Mesothelial cell of epicardium (in vitro differentiated cells): ENCODE measurements around the gene PLPPR1. TPM values are rescaled to one million over a fixed set of nuclear protein-coding genes. Genes with fewer than 3 reads are reported as not detected.

ENCODE experiments used
- DNase-seq, 2 experiments: peaks; one replicate each; pipeline ENCODE4 v3.0.0; 2021; ENCODE audit warnings: low spot score in 2 of 2; ENCODE audit not compliant: unreplicated experiment in 2 of 2
- H3K27ac Mint-ChIP-seq: 2 replicates; pipeline ENCODE4 v1.8.0; 2021; ENCODE audit warnings: mixed read lengths
- H3K27me3 Mint-ChIP-seq: 2 replicates; pipeline ENCODE4 v1.8.0; 2021; ENCODE audit warnings: low read depth, mixed read lengths
- H3K36me3 Mint-ChIP-seq: 2 replicates; pipeline ENCODE4 v1.8.0; 2021; ENCODE audit warnings: mixed read lengths
- H3K4me1 Mint-ChIP-seq: 2 replicates; pipeline ENCODE4 v1.8.0; 2021; ENCODE audit warnings: mixed read lengths
- H3K4me3 Mint-ChIP-seq: 2 replicates; pipeline ENCODE4 v1.8.0; 2021; ENCODE audit warnings: mild to moderate bottlenecking, moderate library complexity, mixed read lengths
- H3K9me3 Mint-ChIP-seq: 2 replicates; pipeline ENCODE4 v1.8.0; 2021; ENCODE audit warnings: mixed read lengths
- total RNA-seq: library from RNA; stranded (reverse); gene quantifications from 3 replicates; pipeline ENCODE4 v1.2.1, GENCODE V29; 2021
- TF ChIP-seq, protein P1 (sequence below): fragments of 200-600 bp; sonication (generic); IDR thresholded peaks from one replicate; pipeline ENCODE4 v1.5.0; 2021; ENCODE audit warnings: antibody characterized with exemption; ENCODE audit not compliant: unreplicated experiment

Gene PLPPR1
- total RNA-seq, 1 donor from 2014 or later, result 1.3 TPM

DNA sequence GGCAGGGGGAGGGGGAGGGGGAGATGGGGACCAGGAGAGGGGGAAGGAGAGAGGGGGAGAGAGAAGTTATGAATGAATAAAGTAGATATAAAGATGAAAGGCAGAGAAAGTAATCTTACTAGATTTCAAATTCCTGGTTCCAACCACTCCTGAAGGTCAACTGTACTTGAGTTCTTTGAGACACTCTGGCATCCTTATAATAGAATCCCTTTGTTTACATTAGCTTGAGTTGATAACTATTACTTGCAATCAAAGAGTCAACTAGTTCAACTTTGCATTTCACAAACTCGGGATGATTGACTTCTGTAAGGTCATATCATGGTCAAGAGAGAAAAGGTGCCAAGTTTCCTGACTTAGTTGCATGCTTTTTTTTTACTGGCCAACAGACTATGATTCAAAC is 314.1 kb downstream of the PLPPR1 start:
- no peak overlapping the region for H3K4me3 Mint-ChIP-seq
- TF ChIP-seq, protein P1, sequence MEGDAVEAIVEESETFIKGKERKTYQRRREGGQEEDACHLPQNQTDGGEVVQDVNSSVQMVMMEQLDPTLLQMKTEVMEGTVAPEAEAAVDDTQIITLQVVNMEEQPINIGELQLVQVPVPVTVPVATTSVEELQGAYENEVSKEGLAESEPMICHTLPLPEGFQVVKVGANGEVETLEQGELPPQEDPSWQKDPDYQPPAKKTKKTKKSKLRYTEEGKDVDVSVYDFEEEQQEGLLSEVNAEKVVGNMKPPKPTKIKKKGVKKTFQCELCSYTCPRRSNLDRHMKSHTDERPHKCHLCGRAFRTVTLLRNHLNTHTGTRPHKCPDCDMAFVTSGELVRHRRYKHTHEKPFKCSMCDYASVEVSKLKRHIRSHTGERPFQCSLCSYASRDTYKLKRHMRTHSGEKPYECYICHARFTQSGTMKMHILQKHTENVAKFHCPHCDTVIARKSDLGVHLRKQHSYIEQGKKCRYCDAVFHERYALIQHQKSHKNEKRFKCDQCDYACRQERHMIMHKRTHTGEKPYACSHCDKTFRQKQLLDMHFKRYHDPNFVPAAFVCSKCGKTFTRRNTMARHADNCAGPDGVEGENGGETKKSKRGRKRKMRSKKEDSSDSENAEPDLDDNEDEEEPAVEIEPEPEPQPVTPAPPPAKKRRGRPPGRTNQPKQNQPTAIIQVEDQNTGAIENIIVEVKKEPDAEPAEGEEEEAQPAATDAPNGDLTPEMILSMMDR, result no peak
- no peak for DNase-seq
- H3K9me3 Mint-ChIP-seq, result peaks cover 3% of the 10 kb centered on the region
- no peaks in the 10 kb centered on the region for H3K4me1 Mint-ChIP-seq
- no peaks in the 10 kb centered on the region for H3K36me3 Mint-ChIP-seq
- H3K27me3 Mint-ChIP-seq, result peaks cover 30% of the 10 kb centered on the region
- no peak overlapping the region for H3K27ac Mint-ChIP-seq

DNA sequence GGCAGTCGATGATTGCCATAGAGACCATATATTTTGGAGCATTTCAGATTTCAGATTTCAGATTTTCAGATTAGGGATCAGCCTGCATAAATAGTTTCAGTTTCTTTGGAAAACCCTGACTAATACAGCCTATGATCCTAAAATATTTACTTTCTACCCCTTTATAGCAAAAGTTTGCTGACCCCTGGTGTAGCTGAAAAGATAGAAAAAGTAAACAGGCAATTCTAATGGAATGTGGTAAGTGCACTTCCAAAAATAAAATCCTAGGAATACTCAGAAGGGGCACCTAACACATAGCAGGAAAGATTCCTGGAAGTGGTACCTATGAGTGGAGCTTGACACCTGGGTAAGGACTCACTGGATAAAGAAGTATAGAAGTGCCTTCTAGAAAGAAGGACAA is 321.8 kb downstream of the PLPPR1 start:
- no peaks in the 10 kb centered on the region for H3K4me1 Mint-ChIP-seq
- peaks cover 37% of the 10 kb centered on the region for H3K27me3 Mint-ChIP-seq
- no peak overlapping the region for H3K4me3 Mint-ChIP-seq
- TF ChIP-seq, protein P1, result no peak
- no peak for DNase-seq
- H3K27ac Mint-ChIP-seq, result no peak overlapping the region
- H3K36me3 Mint-ChIP-seq, result no peaks in the 10 kb centered on the region
- H3K9me3 Mint-ChIP-seq, result no peaks in the 10 kb centered on the region

DNA sequence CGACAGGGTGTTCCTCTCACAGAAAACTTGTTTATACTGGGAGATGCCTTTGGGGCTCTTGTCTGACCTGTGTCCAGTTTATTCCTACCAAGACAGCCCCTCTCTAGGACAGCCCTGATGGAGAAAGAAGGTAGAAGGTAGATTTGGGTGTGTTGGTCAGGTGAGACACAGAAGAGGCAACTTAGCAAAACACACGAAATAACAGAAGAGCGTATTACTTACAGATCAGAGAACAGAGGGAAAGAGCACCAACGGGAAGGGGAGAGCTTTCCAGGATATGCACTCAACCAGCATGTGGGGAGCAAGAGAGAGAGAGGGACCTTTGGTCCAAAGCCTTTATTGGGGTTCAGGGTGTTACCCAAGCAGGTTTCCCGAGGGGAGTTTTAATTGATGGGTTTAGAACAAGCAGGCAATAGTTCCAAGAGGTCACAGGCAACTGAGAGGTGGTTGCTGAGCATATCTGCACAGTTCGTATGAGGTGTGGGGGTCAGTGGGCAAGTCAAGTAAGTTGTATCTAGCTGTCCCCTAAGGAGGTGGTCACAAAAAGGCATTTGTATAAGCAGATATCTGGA is 324.5 kb downstream of the PLPPR1 start:
- no peaks in the 10 kb centered on the region for H3K4me1 Mint-ChIP-seq
- peaks cover 1% of the 10 kb centered on the region for H3K36me3 Mint-ChIP-seq
- H3K4me3 Mint-ChIP-seq, result no peak overlapping the region
- peaks cover 13% of the 10 kb centered on the region for H3K27me3 Mint-ChIP-seq
- TF ChIP-seq, protein P1, result no peak
- no peak overlapping the region for H3K27ac Mint-ChIP-seq
- peaks cover 4% of the 10 kb centered on the region for H3K9me3 Mint-ChIP-seq
- DNase-seq, result no peak

DNA sequence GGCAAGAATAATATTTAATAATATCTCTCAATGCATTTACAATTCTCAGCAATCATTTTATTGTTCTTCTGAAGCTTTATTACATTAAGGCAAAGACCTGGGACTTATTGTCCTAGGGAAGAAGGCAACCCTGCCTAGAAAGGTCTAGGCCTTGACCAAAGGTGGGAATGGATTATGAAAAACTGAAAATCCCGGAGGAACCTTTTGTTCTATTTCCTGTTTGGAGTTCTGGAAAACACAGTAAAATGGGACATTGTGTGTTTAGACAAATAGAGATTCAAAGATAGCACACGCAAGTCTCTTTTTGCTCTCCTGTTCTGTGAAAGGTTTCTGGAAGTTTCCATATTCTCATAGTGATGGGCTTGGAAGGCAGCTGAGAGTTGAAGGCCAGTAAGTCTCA is 325.2 kb downstream of the PLPPR1 start:
- no peak for DNase-seq
- TF ChIP-seq, protein P1, result no peak
- Mint-ChIP-seq H3K36me3 (peaks cover 1% of the 10 kb centered on the region), H3K27ac (no peak overlapping the region), H3K4me3 (no peak overlapping the region), H3K4me1 (no peaks in the 10 kb centered on the region), H3K27me3 (peaks cover 8% of the 10 kb centered on the region), H3K9me3 (peaks cover 4% of the 10 kb centered on the region)

DNA sequence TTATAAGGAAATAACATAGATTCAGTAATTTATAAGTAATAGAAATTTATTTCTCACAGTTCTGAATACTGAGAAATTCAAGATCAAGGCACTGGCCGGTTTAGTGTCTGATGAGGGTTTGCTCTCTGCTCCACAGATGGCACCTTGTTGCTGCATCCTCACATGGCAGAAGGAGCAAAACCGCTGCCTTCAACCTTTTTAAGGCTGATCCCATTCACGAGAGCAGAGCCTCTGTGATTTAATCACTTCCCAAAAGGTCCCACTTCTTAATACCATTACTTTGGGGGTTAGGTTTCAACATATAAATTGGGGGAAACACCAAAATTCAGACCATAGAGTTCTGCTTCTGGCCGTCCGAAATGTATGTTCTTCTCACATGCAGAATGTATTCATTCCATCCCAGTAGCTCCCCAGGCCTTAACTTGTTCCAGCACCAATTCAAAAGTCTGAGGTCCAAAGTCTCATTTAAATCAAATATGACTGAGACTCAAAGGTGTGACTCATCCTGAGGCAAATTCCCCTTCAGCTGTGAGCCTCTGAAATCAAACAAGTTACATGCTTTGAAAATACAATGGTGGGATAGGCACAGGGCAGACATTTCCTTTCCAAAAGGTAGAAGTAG is 325.7 kb downstream of the PLPPR1 start:
- Mint-ChIP-seq H3K4me3 (no peak overlapping the region), H3K36me3 (peaks cover 1% of the 10 kb centered on the region), H3K27ac (no peak overlapping the region), H3K4me1 (no peaks in the 10 kb centered on the region), H3K9me3 (peaks cover 4% of the 10 kb centered on the region), H3K27me3 (peaks cover 6% of the 10 kb centered on the region)
- DNase-seq, result no peak
- TF ChIP-seq, protein P1, result no peak
